HepG2 (cell line): ENCODE data around the gene KIRREL3. TPM values are rescaled to one million over a fixed set of nuclear protein-coding genes. Genes with fewer than 3 reads are reported as not detected.

Experiments used
- ATAC-seq: fragments of 200-7000 bp; cut with Tn5 transposase; 3 replicates; pipeline ENCODE4 v1.9.1; 2020; ENCODE audit warnings: mild to moderate bottlenecking, moderate library complexity
- BruUV-seq: library from RNA; stranded (reverse); fragments of 400-500 nt; replicated peaks from 2 replicates; lab custom pipeline; 2021; lab: Mats Ljungman, UMichigan
- CTCF ChIA-PET: fragments of 300-600 bp; formaldehyde crosslinking; extraction: SDS; loops from one replicate; lab custom pipeline; 2021; ENCODE audit warnings: low total read pairs, inconsistent platforms, low intra/inter-chr PET ratio; lab: Yijun Ruan, JAX
- POLR2A ChIA-PET: fragments of 350-600 bp; sonication (Branson Sonifier 250); formaldehyde crosslinking; loops from one replicate; lab custom pipeline; 2020; ENCODE audit warnings: antibody characterized with exemption, inconsistent platforms; lab: Yijun Ruan, JAX
- DNase-seq: peaks from one replicate; pipeline ENCODE4 v3.0.0-alpha.2; 2015; ENCODE audit warnings: low spot score
- FAIRE-seq: peaks from 3 replicates; lab custom pipeline; 2011; peaks lifted over from hg19 to GRCh38; lab: Jason Lieb, UNC
- H2AFZ ChIP-seq: one replicate; pipeline ENCODE4 v1.6.1; 2011; ENCODE audit warnings: low read length, inconsistent platforms
- H3K27ac ChIP-seq: fragments of 300-600 bp; 3 replicates; pipeline ENCODE4 v1.8.0; 2011; ENCODE audit warnings: mixed run types, mild to moderate bottlenecking, mixed read lengths, low read length, inconsistent platforms; ENCODE audit not compliant: insufficient read depth; ENCODE audit errors: extremely low read length
- H3K27me3 ChIP-seq, 2 experiments: fragments of 200-600 bp in 1 of 2; 2 replicates in 1 of 2; 3 replicates in 1 of 2; pipeline versions ENCODE4 v1.6.0 to v1.8.0; 2011; ENCODE audit warnings: low read length in 2 of 2, mild to moderate bottlenecking in 2 of 2, moderate library complexity in 2 of 2, inconsistent platforms in 1 of 2; ENCODE audit not compliant: insufficient read depth in 2 of 2, control insufficient read depth in 1 of 2
- H3K36me3 ChIP-seq, 2 experiments: fragments of 200-600 bp in 1 of 2; replicated peaks in 1 of 2; 2 replicates in 1 of 2; 3 replicates in 1 of 2; pipeline versions ENCODE4 v1.5.1 to v1.8.0; 2011; ENCODE audit warnings: low read length in 2 of 2, inconsistent platforms in 1 of 2; ENCODE audit not compliant: insufficient read depth in 2 of 2, control insufficient read depth in 1 of 2
- H3K4me1 ChIP-seq: 2 replicates; pipeline ENCODE4 v1.5.1; 2012; ENCODE audit warnings: low read length, inconsistent platforms; ENCODE audit not compliant: insufficient read depth
- H3K4me2 ChIP-seq: 2 replicates; pipeline ENCODE4 v1.6.0; 2011; ENCODE audit warnings: low read depth, low read length, inconsistent platforms
- H3K4me3 ChIP-seq, 3 experiments: fragments of 200-600 bp in 1 of 3; sonication (generic), shearing (Covaris generic) in 1 of 3; replicated peaks in 1 of 3; 2 replicates each; pipeline ENCODE4 v1.5.1; 2011 to 2016; ENCODE audit warnings: low read length in 3 of 3, inconsistent platforms in 2 of 3, low read depth in 2 of 3, mild to moderate bottlenecking in 2 of 3, control low read depth in 1 of 3, mixed read lengths in 1 of 3; ENCODE audit not compliant: insufficient read depth in 1 of 3
- H3K79me2 ChIP-seq: one replicate; pipeline ENCODE4 v1.6.1; 2011; ENCODE audit warnings: low read length, inconsistent platforms; ENCODE audit not compliant: insufficient read depth
- H3K9ac ChIP-seq: 2 replicates; pipeline ENCODE4 v1.6.0; 2011; ENCODE audit warnings: mild to moderate bottlenecking, low read depth, low read length, inconsistent platforms; ENCODE audit not compliant: insufficient read depth
- H3K9me3 ChIP-seq: 2 replicates; pipeline ENCODE4 v1.5.1; 2012; ENCODE audit warnings: mild to moderate bottlenecking, low read length
- H4K20me1 ChIP-seq: 2 replicates; pipeline ENCODE4 v1.6.0; 2011; ENCODE audit warnings: inconsistent platforms, mild to moderate bottlenecking, low read length, moderate library complexity; ENCODE audit not compliant: insufficient read depth
- MED8 ChIP-seq: sonication (generic); formaldehyde crosslinking; IDR thresholded peaks from 2 replicates; pipeline ENCODE4 v1.8.1; 2023; ENCODE audit warnings: mild to moderate bottlenecking, missing genetic modification reagents; ENCODE audit not compliant: insufficient replicate concordance
- MIXL1 ChIP-seq: IDR thresholded peaks from 2 replicates; pipeline ENCODE4 v1.6.1; 2016
- PBX2 ChIP-seq: IDR thresholded peaks from 2 replicates; pipeline ENCODE4 v1.6.1; 2016; ENCODE audit warnings: control low read depth
- SAP130 ChIP-seq: IDR thresholded peaks from 2 replicates; pipeline ENCODE4 v1.6.1; 2016; ENCODE audit warnings: low read depth
- ZNF205 ChIP-seq: IDR thresholded peaks from 2 replicates; pipeline ENCODE4 v1.6.1; 2018; ENCODE audit warnings: missing biosample characterization, missing genetic modification reagents
- ZNF446 ChIP-seq: sonication (generic); formaldehyde crosslinking; IDR thresholded peaks from 2 replicates; pipeline ENCODE4 v1.5.0; 2020; ENCODE audit warnings: mild to moderate bottlenecking, missing genetic modification reagents
- ZNF567 ChIP-seq: sonication (generic); formaldehyde crosslinking; IDR thresholded peaks from 2 replicates; pipeline ENCODE4 v1.8.1; 2023; ENCODE audit warnings: mild to moderate bottlenecking, missing genetic modification reagents, borderline replicate concordance
- ZNF724P ChIP-seq: sonication (generic); formaldehyde crosslinking; IDR thresholded peaks from 2 replicates; pipeline ENCODE4 v1.8.0; 2022; ENCODE audit warnings: missing genetic modification reagents, borderline replicate concordance
- ZSCAN25 ChIP-seq: sonication (generic); formaldehyde crosslinking; IDR thresholded peaks from 2 replicates; pipeline ENCODE4 v1.8.0; 2022; ENCODE audit warnings: mild to moderate bottlenecking, missing genetic modification reagents
- WGBS: methylation state at CpG from one replicate; pipeline ENCODE4 v1.1.6; 2017; ENCODE audit warnings: low lambda C conversion rate; 5-methylcytosine and 5-hydroxymethylcytosine counted together
- in situ Hi-C: cut with HindIII; loops from 2 replicates; pipeline ENCODE4 v1.10.0; 2017; ENCODE audit warnings: low pct_unique_long_range_greater_than_20kb; ENCODE audit not compliant: extremely low pct_ligation_motif_present
- intact Hi-C: fragments of 100-400 bp; cut with micrococcal nuclease; formaldehyde crosslinking; loops from one replicate; pipeline ENCODE4 v1.10.0; 2022; ENCODE audit not compliant: unreplicated experiment
- polyA plus RNA-seq, 8 experiments: library from polyadenylated mRNA; depleted of rRNA in 3 of 8; stranded (reverse) in 7 of 8; unstranded in 1 of 8; fragments of >200 nt; fragmentation: Illumina TruSeq in 4 of 8; extraction: Trizol in 4 of 8; gene quantifications; 2 replicates each; pipeline versions ENCODE4 v1.2.1 to v1.2.3, GENCODE V29; 2011 to 2016; ENCODE audit warnings: low read depth in 4 of 8, missing spikeins in 1 of 8, mixed read lengths in 1 of 8; ENCODE audit not compliant: insufficient read depth in 1 of 8
- total RNA-seq, 5 experiments: library from RNA; depleted of rRNA; stranded (reverse); fragments of >200 nt; fragmentation: Illumina TruSeq; extraction: Trizol; gene quantifications; 2 replicates each; pipeline ENCODE4 v1.2.3, GENCODE V29; 2016; ENCODE audit warnings: low read depth in 1 of 5

The KIRREL3 gene
- total and polyA plus RNA-seq, 2 of the 13 experiments (the other 11 are each of a cell fraction or from before 2014, with no cell fraction given) = not detected

DNA sequence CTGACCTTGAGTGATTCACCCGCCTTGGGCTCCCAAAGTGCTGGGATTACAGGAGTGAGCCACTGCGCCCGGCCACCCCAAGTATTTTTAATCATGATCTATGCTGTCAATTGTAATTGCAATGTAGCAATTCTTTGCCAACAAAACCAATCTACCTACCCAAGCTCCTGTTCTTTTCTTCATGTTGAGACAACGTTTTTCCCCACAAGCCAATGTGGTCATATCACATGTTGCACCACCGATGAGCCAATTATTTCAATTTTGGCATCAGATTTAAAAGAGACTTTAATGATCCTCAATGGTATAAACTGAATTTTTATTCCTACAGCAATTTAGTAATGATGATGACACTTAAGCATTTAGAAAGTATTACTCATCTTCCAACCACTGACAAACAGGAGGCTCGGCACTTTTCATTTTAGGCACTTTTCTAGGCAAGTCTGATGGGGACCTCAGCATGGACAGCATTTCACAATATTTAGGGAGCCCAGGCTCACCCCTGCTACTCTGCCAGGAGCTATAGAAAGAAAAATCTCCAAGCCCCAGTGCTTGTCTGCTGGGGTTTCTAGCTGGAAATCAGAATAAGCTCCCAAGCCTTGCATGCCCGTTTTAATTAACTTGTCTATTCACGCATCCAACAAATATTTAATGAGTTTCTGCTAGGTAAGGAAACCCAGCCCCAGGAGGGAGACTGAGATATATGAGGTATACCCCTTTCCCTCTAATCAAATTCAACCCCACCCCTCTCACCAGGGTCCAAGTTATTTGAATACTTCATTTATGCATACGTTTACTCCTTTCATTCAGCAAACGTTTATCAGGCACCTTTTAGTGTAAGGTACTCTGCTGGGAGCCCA lies 353.6 kb downstream of the KIRREL3 start:
- Histone ChIP-seq H3K9ac (no peak overlapping the region), H3K36me3 (no peaks in the 10 kb centered on the region), H3K27me3 (no peaks in the 10 kb centered on the region; a peak in 1 of 5 replicates), H4K20me1 (no peaks in the 10 kb centered on the region), H3K27ac (no peak overlapping the region), H3K4me3 (no peak overlapping the region), H3K4me1 (no peaks in the 10 kb centered on the region), H3K4me2 (no peak overlapping the region), H3K79me2 (no peaks in the 10 kb centered on the region), H3K9me3 (no peaks in the 10 kb centered on the region), H2AFZ (no peak overlapping the region)
- FAIRE-seq (no peak), ATAC-seq (no peak), DNase-seq (no peak)
- intact Hi-C loops (no loop called here), in situ Hi-C loops (no loop called here)
- ChIA-PET POLR2A (no interaction called here), CTCF (no interaction called here)
- TF ChIP-seq ZNF724P (CRISPR knock-in tag) (no peak), MIXL1 (no peak), MED8 (CRISPR knock-in tag) (no peak), ZNF446 (CRISPR knock-in tag) (no peak), ZSCAN25 (CRISPR knock-in tag) (no peak), SAP130 (CRISPR knock-in tag) (no peak), ZNF205 (no peak), ZNF567 (CRISPR knock-in tag) (no peak), PBX2 (CRISPR knock-in tag) (no peak)
- 17% methylated on average over 10 of the region's 10 CpGs for WGBS
- BruUV-seq = no TSS peak
